ENCODE results near the gene PSMB10. TPM values are rescaled to one million over a fixed set of nuclear protein-coding genes. Genes with fewer than 3 reads are reported as not detected.

PSMB10 gene
- polyA plus RNA-seq, 1 experiment = 18.1 TPM

DNA sequence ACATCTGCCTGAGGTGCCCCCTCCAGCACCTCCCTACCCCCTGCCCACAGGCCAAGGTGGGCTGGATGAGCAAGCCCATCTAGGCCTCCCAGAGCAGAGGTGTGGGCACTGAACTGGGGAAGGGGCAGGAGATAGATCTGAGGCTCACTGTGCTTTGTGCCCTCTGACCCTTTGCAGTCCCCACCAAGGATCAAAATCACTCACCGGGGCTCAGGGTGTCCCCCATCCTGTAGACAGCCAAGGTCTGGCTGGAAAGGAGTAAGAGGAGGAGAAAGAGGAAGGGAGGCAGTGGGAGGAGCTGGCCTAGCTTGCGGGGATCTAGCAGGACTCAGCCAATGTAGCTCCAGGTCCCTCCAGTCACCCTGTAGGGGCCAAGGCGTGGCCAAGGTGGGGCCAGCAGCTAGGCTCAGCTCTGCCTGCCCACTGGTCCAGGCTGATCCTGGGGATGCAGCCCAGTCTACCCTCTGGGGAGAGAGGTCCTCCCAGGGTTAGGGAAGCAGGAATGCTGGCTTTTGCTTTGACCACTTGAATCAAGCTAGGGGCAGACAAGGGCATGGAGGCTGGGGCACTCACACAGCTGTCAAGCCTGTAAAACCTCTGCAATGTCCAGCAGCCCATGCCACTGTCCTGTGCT lies 30.0 kb upstream of the PSMB10 start:
- ChIA-PET POLR2A (interaction anchor here (0.6 to 1.1 kb wide), 2 partner anchors 271 to 281 kb away, joined by 3 to 4 read pairs; no protein-coding TSS in a partner anchor), CTCF (no interaction called here)
- H3K4me3 ChIP-seq (ENCODE audit: low read depth, low read length) = peak overlapping the region; percentile 89
- H3K27me3 ChIP-seq (ENCODE audit: control insufficient read depth, insufficient read depth, low read length) = no peaks in the 10 kb centered on the region
- H3K9me3 ChIP-seq (ENCODE audit: control insufficient read depth, insufficient read depth, low read length) = no peaks in the 10 kb centered on the region; the same call in 1 of the 2 replicates
- peak overlapping the region; percentile 47 for H3K27ac ChIP-seq (ENCODE audit: low read depth, low read length)
- no peak for DNase-seq (ENCODE audit: low read depth, low spot score)
- TF ChIP-seq, protein P1, sequence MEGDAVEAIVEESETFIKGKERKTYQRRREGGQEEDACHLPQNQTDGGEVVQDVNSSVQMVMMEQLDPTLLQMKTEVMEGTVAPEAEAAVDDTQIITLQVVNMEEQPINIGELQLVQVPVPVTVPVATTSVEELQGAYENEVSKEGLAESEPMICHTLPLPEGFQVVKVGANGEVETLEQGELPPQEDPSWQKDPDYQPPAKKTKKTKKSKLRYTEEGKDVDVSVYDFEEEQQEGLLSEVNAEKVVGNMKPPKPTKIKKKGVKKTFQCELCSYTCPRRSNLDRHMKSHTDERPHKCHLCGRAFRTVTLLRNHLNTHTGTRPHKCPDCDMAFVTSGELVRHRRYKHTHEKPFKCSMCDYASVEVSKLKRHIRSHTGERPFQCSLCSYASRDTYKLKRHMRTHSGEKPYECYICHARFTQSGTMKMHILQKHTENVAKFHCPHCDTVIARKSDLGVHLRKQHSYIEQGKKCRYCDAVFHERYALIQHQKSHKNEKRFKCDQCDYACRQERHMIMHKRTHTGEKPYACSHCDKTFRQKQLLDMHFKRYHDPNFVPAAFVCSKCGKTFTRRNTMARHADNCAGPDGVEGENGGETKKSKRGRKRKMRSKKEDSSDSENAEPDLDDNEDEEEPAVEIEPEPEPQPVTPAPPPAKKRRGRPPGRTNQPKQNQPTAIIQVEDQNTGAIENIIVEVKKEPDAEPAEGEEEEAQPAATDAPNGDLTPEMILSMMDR (IDR thresholded peaks at IDR 0.05; ENCODE audit: low read depth, low read length) = no peak

DNA sequence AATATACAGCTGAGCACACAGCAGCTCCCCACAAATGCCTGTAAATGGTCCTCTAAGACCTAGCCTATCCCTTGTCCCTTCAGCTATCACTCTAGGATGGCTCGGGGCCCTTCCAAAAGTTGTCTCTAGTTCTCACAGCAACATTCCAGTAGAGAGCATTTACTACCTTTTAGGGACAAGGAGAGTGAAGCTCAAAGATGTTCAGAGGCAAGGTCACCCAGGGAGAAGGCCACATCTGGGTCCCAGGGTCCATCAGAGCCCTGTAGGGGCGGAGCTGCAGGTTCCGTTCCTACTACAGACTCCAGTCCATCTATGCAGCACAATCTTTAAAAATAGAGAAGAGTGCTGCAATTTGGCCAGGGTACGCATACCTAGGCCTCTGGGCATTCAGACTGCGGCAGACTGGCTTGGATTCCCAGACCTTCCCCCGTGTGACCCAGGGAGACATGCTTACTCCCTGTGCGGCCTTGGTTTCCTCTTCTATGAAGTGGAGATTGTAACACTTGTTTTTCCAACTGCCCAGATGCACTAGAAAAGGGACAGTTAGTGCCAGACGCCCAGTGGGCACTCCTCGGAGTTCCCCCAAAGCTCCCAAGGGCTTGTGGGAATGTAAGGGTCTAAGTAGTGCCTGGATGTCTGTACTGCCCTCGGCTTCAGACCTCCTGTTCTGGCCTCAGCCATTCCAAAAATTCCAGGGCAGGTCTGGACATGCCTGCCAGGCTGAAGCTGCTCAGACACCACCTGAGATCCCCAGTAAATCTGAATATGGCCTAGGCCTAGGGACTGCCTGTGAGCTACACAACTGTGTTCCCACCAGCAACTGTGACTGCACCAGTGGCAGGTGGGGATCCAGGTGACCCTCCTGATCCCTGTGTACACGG lies 29.3 kb upstream of the PSMB10 start:
- Histone ChIP-seq H3K27ac (ENCODE audit: low read depth, low read length) (peak overlapping the region; percentile 47), H3K4me3 (ENCODE audit: low read depth, low read length) (peak overlapping the region; percentile 89), H3K27me3 (ENCODE audit: control insufficient read depth, insufficient read depth, low read length) (no peaks in the 10 kb centered on the region), H3K9me3 (ENCODE audit: control insufficient read depth, insufficient read depth, low read length) (no peaks in the 10 kb centered on the region; the same call in 1 of the 2 replicates)
- ChIA-PET POLR2A (interaction anchor here (1.1 kb wide), 1 partner anchor 271 kb away, joined by 3 read pairs; no protein-coding TSS in a partner anchor), CTCF (interaction anchor here (0.6 kb wide), 1 partner anchor 36 kb away, joined by 3 read pairs; no protein-coding TSS in a partner anchor)
- TF ChIP-seq, protein P1 (IDR thresholded peaks at IDR 0.05; ENCODE audit: low read depth, low read length) = no peak
- DNase-seq (ENCODE audit: low read depth, low spot score) = no peak

DNA sequence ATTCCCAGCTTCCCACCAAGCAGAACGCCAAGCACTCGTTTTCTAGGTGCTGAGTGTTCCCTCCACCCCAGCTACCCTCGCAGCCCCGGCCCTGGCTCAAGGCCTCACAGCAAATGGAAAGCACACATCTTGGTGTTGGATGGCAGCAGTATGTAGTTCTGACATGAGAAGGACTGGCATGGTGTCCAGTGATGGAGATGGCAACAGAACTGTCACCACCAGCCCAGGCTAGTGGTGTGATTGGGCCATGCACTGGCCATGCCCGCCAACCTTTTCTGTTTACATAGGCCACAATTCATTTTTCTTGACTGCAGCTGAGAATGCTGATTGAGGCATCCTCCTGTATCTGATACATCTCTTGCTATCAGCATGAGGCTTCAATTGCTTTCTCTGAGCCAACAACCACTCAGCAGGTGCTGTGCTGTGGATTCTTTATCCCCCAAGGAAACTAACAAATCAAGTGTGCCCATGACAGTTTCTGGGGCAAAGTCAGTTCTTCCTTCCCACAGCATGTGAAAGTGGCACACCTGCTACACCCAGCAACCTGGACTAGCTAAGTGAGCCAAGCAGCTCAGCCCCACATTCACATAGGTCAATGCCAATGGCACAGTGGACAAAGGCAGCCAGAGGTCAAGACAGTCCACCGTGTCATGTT lies 28.0 kb upstream of the PSMB10 start:
- Histone ChIP-seq H3K4me3 (ENCODE audit: low read depth, low read length) (no peak overlapping the region), H3K27me3 (ENCODE audit: control insufficient read depth, insufficient read depth, low read length) (no peaks in the 10 kb centered on the region), H3K27ac (ENCODE audit: low read depth, low read length) (no peak overlapping the region), H3K9me3 (ENCODE audit: control insufficient read depth, insufficient read depth, low read length) (no peaks in the 10 kb centered on the region; the same call in 1 of the 2 replicates)
- CTCF ChIA-PET = interaction anchor here (0.6 to 0.7 kb wide), 2 partner anchors 76 to 265 kb away, joined by 3 read pairs; no protein-coding TSS in a partner anchor
- TF ChIP-seq, protein P1 (IDR thresholded peaks at IDR 0.05; ENCODE audit: low read depth, low read length) = no peak
- no peak for DNase-seq (ENCODE audit: low read depth, low spot score)
- POLR2A ChIA-PET = no interaction called here

DNA sequence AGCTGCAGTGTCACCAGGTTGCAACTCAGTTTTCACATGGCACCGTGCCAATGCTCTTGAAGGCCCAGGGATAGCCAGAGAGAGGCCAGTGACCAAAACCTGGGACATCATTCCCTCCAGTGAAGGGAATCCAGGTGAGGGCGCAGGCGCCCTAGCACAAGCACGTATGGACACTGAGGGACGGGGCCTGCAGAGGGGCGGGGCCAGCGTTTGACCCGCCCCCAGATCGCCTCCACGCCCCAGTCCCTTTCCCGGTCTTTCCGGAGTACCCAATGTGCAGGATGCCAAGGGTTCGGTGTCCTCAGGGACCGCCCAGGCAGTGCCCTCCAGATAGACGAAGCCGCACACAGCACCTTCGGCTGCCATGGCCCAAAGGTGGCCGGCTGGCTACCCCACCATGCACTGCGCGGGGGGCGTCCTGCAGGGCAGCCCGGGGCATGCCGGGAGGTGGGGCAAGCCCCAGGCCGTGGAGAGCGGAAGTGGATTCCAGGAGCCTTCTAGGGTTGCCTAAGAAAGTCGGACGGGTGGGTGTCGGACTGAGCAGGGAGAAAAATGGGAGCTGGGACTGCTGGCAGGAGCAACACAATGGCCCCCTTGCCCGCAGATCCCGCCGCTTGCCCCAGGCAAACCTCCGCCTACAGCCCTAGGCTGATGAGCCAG lies 27.1 kb upstream of the PSMB10 start:
- TF ChIP-seq, protein P1 (IDR thresholded peaks at IDR 0.05; ENCODE audit: low read depth, low read length) = no peak
- CTCF ChIA-PET = interaction anchor here (0.7 kb wide), 1 partner anchor 77 kb away, joined by 3 read pairs; no protein-coding TSS in a partner anchor
- POLR2A ChIA-PET = no interaction called here
- Histone ChIP-seq H3K27ac (ENCODE audit: low read depth, low read length) (no peak overlapping the region), H3K4me3 (ENCODE audit: low read depth, low read length) (no peak overlapping the region), H3K9me3 (ENCODE audit: control insufficient read depth, insufficient read depth, low read length) (no peaks in the 10 kb centered on the region; the same call in 1 of the 2 replicates), H3K27me3 (ENCODE audit: control insufficient read depth, insufficient read depth, low read length) (no peaks in the 10 kb centered on the region)
- DNase-seq (ENCODE audit: low read depth, low spot score) = no peak
